ENCODE data around the gene CARD11. TPM values are rescaled to one million over a fixed set of nuclear protein-coding genes. Genes with fewer than 3 reads are reported as not detected.

CARD11 gene
- total RNA-seq, 1 experiment from 2014 or later, result 0.82 TPM

DNA sequence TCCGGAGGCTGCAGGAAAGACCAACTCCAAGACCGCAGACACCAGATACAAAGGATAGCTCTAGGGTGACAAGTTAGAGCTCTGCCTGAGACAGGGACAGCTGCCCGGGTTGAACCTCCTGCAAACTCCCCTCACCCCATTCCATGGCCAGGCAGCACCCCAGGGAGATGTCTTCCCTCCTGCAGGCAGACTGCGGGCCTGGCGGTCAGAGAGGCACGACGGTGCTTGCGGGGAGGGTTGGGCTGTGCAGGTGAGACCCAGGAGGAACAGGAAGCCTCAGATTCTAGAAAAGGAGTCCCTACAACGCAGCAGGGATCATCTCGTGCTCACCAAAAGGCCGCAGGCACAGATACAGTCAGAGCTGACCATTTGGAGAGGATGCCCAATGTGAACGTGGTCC lies 34.6 kb downstream of the CARD11 start:
- no TSS peak for BruUV-seq (replicated peaks)
- intact Hi-C loops (cut with micrococcal nuclease; ENCODE audit: unreplicated experiment), result no loop called here

DNA sequence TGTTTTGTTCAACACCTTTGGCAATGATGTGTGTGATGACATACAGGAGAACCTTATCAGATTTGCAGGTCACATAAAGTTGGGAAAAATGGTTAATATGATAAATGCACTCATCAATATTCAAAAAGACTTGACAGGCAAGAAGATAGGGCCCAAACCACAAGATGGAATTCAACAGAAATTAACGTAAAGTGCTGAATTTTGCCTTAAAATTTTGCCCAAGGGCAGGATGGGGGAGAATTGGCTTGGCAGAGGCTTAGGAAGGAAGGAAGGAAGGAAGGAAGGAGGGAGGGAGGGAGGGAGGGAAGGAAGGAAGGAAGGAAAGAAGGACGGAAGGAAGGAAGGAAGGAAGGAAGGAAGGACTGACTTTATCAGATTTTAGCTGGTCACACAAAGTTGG lies 35.3 kb downstream of the CARD11 start:
- TF ChIP-seq SIN3A (IDR thresholded peaks at IDR 0.05; ENCODE audit: borderline replicate concordance, insufficient read depth, low read depth, low read length), result no peak
- POLR2A ChIA-PET, result no interaction called here
- CTCF ChIA-PET, result interaction anchor here (0.7 kb wide), 1 partner anchor 12 kb away, joined by 3 read pairs; no protein-coding TSS in a partner anchor
- BruUV-seq (replicated peaks), result no TSS peak
- H3K4me1 ChIP-seq (ENCODE audit: control insufficient read depth, insufficient read depth, low read length), result no peaks in the 10 kb centered on the region
- H3K36me3 ChIP-seq (ENCODE audit: control insufficient read depth, insufficient read depth, low read length), result no peaks in the 10 kb centered on the region
- H3K27me3 ChIP-seq (ENCODE audit: control insufficient read depth, insufficient read depth, low read length), result peaks cover 3% of the 10 kb centered on the region
- no peak overlapping the region for H3K27ac ChIP-seq (ENCODE audit: low read length)
- DNase-seq (ENCODE audit: low read depth, low spot score), result no peak
- ATAC-seq, result no peak
- no peak overlapping the region for H3K4me3 ChIP-seq (ENCODE audit: low read depth in 2 of 2, low read length in 2 of 2)
- in situ Hi-C loops (cut with HindIII; ENCODE audit: low pct_unique_long_range_greater_than_20kb, low sequenced_read_pairs), result no loop called here
- intact Hi-C loops (cut with micrococcal nuclease; ENCODE audit: unreplicated experiment), result no loop called here
- H3K9me3 ChIP-seq (ENCODE audit: control insufficient read depth, insufficient read depth, low read depth, low read length), result no peaks in the 10 kb centered on the region

More for the DNA sequence above, 34.6 kb downstream of the CARD11 start:
- no peak for TF ChIP-seq CTCF (IDR thresholded peaks at IDR 0.05)
- TF ChIP-seq SIN3A (IDR thresholded peaks at IDR 0.05; ENCODE audit: borderline replicate concordance, insufficient read depth, low read depth, low read length), result no peak
- TF ChIP-seq POLR2AphosphoS5 (IDR thresholded peaks at IDR 0.05; ENCODE audit: low read depth, low read length), result no peak
- TF ChIP-seq, protein P1, sequence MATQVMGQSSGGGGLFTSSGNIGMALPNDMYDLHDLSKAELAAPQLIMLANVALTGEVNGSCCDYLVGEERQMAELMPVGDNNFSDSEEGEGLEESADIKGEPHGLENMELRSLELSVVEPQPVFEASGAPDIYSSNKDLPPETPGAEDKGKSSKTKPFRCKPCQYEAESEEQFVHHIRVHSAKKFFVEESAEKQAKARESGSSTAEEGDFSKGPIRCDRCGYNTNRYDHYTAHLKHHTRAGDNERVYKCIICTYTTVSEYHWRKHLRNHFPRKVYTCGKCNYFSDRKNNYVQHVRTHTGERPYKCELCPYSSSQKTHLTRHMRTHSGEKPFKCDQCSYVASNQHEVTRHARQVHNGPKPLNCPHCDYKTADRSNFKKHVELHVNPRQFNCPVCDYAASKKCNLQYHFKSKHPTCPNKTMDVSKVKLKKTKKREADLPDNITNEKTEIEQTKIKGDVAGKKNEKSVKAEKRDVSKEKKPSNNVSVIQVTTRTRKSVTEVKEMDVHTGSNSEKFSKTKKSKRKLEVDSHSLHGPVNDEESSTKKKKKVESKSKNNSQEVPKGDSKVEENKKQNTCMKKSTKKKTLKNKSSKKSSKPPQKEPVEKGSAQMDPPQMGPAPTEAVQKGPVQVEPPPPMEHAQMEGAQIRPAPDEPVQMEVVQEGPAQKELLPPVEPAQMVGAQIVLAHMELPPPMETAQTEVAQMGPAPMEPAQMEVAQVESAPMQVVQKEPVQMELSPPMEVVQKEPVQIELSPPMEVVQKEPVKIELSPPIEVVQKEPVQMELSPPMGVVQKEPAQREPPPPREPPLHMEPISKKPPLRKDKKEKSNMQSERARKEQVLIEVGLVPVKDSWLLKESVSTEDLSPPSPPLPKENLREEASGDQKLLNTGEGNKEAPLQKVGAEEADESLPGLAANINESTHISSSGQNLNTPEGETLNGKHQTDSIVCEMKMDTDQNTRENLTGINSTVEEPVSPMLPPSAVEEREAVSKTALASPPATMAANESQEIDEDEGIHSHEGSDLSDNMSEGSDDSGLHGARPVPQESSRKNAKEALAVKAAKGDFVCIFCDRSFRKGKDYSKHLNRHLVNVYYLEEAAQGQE (IDR thresholded peaks at IDR 0.05; ENCODE audit: insufficient read depth in 1 of 2, low read depth in 2 of 2, low read length in 1 of 2), result no peak
- TF ChIP-seq TCF7L2 (IDR thresholded peaks at IDR 0.05; ENCODE audit: low read depth, low read length), result no peak
- H3K36me3 ChIP-seq (ENCODE audit: control insufficient read depth, insufficient read depth, low read length), result no peaks in the 10 kb centered on the region
- POLR2A ChIA-PET, result no interaction called here
- ATAC-seq, result no peak
- H3K9me3 ChIP-seq (ENCODE audit: control insufficient read depth, insufficient read depth, low read depth, low read length), result no peaks in the 10 kb centered on the region
- no peak for DNase-seq (ENCODE audit: low read depth, low spot score)
- H3K27me3 ChIP-seq (ENCODE audit: control insufficient read depth, insufficient read depth, low read length), result peaks cover 3% of the 10 kb centered on the region
- no peak overlapping the region for H3K27ac ChIP-seq (ENCODE audit: low read length)
- CTCF ChIA-PET, result interaction anchor here (0.5 kb wide), 1 partner anchor 142 kb away, joined by 4 read pairs; no protein-coding TSS in a partner anchor
- no peaks in the 10 kb centered on the region for H3K4me1 ChIP-seq (ENCODE audit: control insufficient read depth, insufficient read depth, low read length)
- no peak overlapping the region for H3K4me3 ChIP-seq (ENCODE audit: low read depth in 2 of 2, low read length in 2 of 2)
- in situ Hi-C loops (cut with HindIII; ENCODE audit: low pct_unique_long_range_greater_than_20kb, low sequenced_read_pairs), result no loop called here

GRCh38 chr7:3007696-3008095 lies 36.0 kb downstream of the CARD11 start:
- no peak for ATAC-seq
- in situ Hi-C loops (cut with HindIII; ENCODE audit: low pct_unique_long_range_greater_than_20kb, low sequenced_read_pairs), result no loop called here
- Histone ChIP-seq H3K4me1 (ENCODE audit: control insufficient read depth, insufficient read depth, low read length) (no peaks in the 10 kb centered on the region), H3K27ac (ENCODE audit: low read length) (no peak overlapping the region), H3K4me3 (ENCODE audit: low read depth in 2 of 2, low read length in 2 of 2) (no peak overlapping the region), H3K36me3 (ENCODE audit: control insufficient read depth, insufficient read depth, low read length) (no peaks in the 10 kb centered on the region), H3K9me3 (ENCODE audit: control insufficient read depth, insufficient read depth, low read depth, low read length) (no peaks in the 10 kb centered on the region), H3K27me3 (ENCODE audit: control insufficient read depth, insufficient read depth, low read length) (peaks cover 3% of the 10 kb centered on the region)
- CTCF ChIA-PET, result no interaction called here
- POLR2A ChIA-PET, result no interaction called here
- no peak for DNase-seq (ENCODE audit: low read depth, low spot score)
- no TSS peak for BruUV-seq (replicated peaks)
- intact Hi-C loops (cut with micrococcal nuclease; ENCODE audit: unreplicated experiment), result no loop called here
- no peak for TF ChIP-seq POLR2AphosphoS5 (IDR thresholded peaks at IDR 0.05; ENCODE audit: low read depth, low read length)
- no peak for TF ChIP-seq TCF7L2 (IDR thresholded peaks at IDR 0.05; ENCODE audit: low read depth, low read length)
- TF ChIP-seq, protein P1 (IDR thresholded peaks at IDR 0.05; ENCODE audit: insufficient read depth in 1 of 2, low read depth in 2 of 2, low read length in 1 of 2), result no peak
- TF ChIP-seq CTCF (IDR thresholded peaks at IDR 0.05), result no peak
- TF ChIP-seq SIN3A (IDR thresholded peaks at IDR 0.05; ENCODE audit: borderline replicate concordance, insufficient read depth, low read depth, low read length), result no peak
